ENCODE results near the gene NR6A1.

The NR6A1 gene

GRCh38 chr9:124628741-124629140, 142.4 kb downstream of the NR6A1 start:
- Histone ChIP-seq H3K4me2 (ENCODE audit: low read depth, low read length, poor library complexity, severe bottlenecking) (no peak overlapping the region), H3K9ac (ENCODE audit: low read depth, low read length, poor library complexity, severe bottlenecking) (no peak overlapping the region), H2AFZ (ENCODE audit: low read length) (no peak overlapping the region), H3K4me1 (ENCODE audit: insufficient read depth, low read length, poor library complexity, severe bottlenecking) (peaks cover 30% of the 10 kb centered on the region), H3K36me3 (ENCODE audit: insufficient read depth, low read length) (no peaks in the 10 kb centered on the region), H4K20me1 (ENCODE audit: insufficient read depth, low read length, poor library complexity, severe bottlenecking) (no peaks in the 10 kb centered on the region), H3F3A (ENCODE audit: low read depth) (no peaks in the 10 kb centered on the region), H3K9me2 (replicated peaks; ENCODE audit: low read depth, low read length) (no peaks in the 10 kb centered on the region), H3K4me3 (ENCODE audit: low read length, poor library complexity, severe bottlenecking) (no peak overlapping the region), H3K9me3 (ENCODE audit: insufficient read depth, low read depth, low read length) (no peaks in the 10 kb centered on the region), H3K79me2 (ENCODE audit: insufficient read depth, low read length) (no peaks in the 10 kb centered on the region), H3K27me3 (ENCODE audit: insufficient read depth, low read length, poor library complexity, severe bottlenecking) (no peaks in the 10 kb centered on the region)
- TF ChIP-seq CTCF (conservative IDR thresholded peaks at IDR 0.05; ENCODE audit: low read length) = no peak
- TF ChIP-seq EZH2phosphoT487 (IDR thresholded peaks at IDR 0.05; ENCODE audit: borderline replicate concordance) = no peak

- H3F3A ChIP-seq (ENCODE audit: low read depth) = no peaks in the 10 kb centered on the region
- H3K79me2 ChIP-seq (ENCODE audit: insufficient read depth, low read length) = no peaks in the 10 kb centered on the region
- H3K4me2 ChIP-seq (ENCODE audit: low read depth, low read length, poor library complexity, severe bottlenecking) = no peak overlapping the region
- H3K9me2 ChIP-seq (replicated peaks; ENCODE audit: low read depth, low read length) = no peaks in the 10 kb centered on the region
- no peaks in the 10 kb centered on the region for H4K20me1 ChIP-seq (ENCODE audit: insufficient read depth, low read length, poor library complexity, severe bottlenecking)
- H3K36me3 ChIP-seq (ENCODE audit: insufficient read depth, low read length) = no peaks in the 10 kb centered on the region
- no peaks in the 10 kb centered on the region for H3K27me3 ChIP-seq (ENCODE audit: insufficient read depth, low read length, poor library complexity, severe bottlenecking)
- H3K9ac ChIP-seq (ENCODE audit: low read depth, low read length, poor library complexity, severe bottlenecking) = no peak overlapping the region
- TF ChIP-seq EZH2phosphoT487 (IDR thresholded peaks at IDR 0.05; ENCODE audit: borderline replicate concordance) (no peak), CTCF (conservative IDR thresholded peaks at IDR 0.05; ENCODE audit: low read length) (no peak)
- H3K9me3 ChIP-seq (ENCODE audit: insufficient read depth, low read depth, low read length) = no peaks in the 10 kb centered on the region
- no peak overlapping the region for H3K4me3 ChIP-seq (ENCODE audit: low read length, poor library complexity, severe bottlenecking)
- peaks cover 22% of the 10 kb centered on the region for H3K4me1 ChIP-seq (ENCODE audit: insufficient read depth, low read length, poor library complexity, severe bottlenecking)
- no peak overlapping the region for H2AFZ ChIP-seq (ENCODE audit: low read length)
Observed at GRCh38 chr9:124626276-124626675, 144.8 kb downstream of the NR6A1 start.

GRCh38 chr9:124625087-124625486, 146.0 kb downstream of the NR6A1 start:
- H3K27me3 ChIP-seq (ENCODE audit: insufficient read depth, low read length, poor library complexity, severe bottlenecking) = no peaks in the 10 kb centered on the region
- TF ChIP-seq EZH2phosphoT487 (IDR thresholded peaks at IDR 0.05; ENCODE audit: borderline replicate concordance) (no peak), CTCF (conservative IDR thresholded peaks at IDR 0.05; ENCODE audit: low read length) (no peak)
- no peaks in the 10 kb centered on the region for H3F3A ChIP-seq (ENCODE audit: low read depth)

More at GRCh38 chr9:124625087-124625486, 146.0 kb downstream of the NR6A1 start:
- Histone ChIP-seq H3K4me1 (ENCODE audit: insufficient read depth, low read length, poor library complexity, severe bottlenecking) (peaks cover 16% of the 10 kb centered on the region), H3K4me3 (ENCODE audit: low read length, poor library complexity, severe bottlenecking) (no peak overlapping the region), H3K79me2 (ENCODE audit: insufficient read depth, low read length) (no peaks in the 10 kb centered on the region), H4K20me1 (ENCODE audit: insufficient read depth, low read length, poor library complexity, severe bottlenecking) (no peaks in the 10 kb centered on the region), H3K4me2 (ENCODE audit: low read depth, low read length, poor library complexity, severe bottlenecking) (no peak overlapping the region), H3K36me3 (ENCODE audit: insufficient read depth, low read length) (no peaks in the 10 kb centered on the region), H3K9ac (ENCODE audit: low read depth, low read length, poor library complexity, severe bottlenecking) (no peak overlapping the region), H3K9me2 (replicated peaks; ENCODE audit: low read depth, low read length) (no peaks in the 10 kb centered on the region), H3K9me3 (ENCODE audit: insufficient read depth, low read depth, low read length) (no peaks in the 10 kb centered on the region), H2AFZ (ENCODE audit: low read length) (no peak overlapping the region)

All from Loucy (cell line).